Islet of Langerhans (tissue), 1 donor: ENCODE data around the gene SPATA31C2.
"Not testable (repeated sequence)": the region's sequence is repeated elsewhere in the genome, so short reads cannot be mapped to it uniquely, and the experiment has no call there.

Source experiments
- FAIRE-seq: peaks from one replicate; lab custom pipeline; 2011; peaks lifted over from hg19 to GRCh38; lab: Jason Lieb, UNC

Gene SPATA31C2

DNA sequence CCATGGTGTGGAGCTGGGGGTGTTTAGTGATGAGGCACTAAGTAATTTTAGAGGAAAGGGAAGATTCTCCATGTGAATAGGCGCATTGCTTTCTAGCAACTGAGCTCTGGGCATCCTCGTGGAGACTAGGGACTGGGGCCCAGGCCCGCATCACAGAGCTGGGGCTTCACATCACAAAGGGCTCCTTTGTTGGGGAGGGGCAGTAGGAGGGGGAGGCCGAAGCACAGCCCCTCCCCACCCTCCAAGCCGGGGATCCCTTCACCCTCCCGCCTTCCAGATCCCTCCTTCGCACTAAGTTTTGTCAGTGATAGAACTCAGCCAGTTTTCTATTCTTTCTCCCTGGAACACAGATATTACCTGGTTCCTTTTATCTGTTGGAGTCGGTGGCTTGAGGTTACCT is at the start of gene SPATA31C2:
Gene SPATA31C2, minus strand, starts transcription at position 101 of the 400 bp plus-strand sequence. Its CDS starts 29 bp downstream, at position 72.
- FAIRE-seq = not testable (repeated sequence)

DNA sequence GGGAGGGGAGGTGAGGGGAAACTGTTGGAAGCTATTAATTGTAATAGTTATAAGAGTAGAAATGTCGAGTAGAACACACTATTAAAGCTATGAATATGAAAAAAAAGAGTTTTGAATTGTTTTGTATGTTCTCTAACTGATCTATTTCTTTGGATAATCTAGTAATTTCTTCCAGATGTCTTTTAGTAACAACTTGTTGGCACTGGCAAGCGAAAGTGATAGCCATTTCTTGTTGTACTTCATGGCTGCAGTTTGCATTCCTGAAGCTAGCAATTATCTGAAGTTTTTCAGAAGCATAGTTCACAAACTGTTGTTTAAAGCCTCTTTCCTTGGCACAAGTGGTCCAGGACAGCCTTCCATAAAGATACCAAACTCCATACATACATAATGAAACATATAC is 49.4 kb upstream of the SPATA31C2 start:
- no peak for FAIRE-seq

- no peak for FAIRE-seq
Observed at GRCh38 chr9:88186495-88187110, 48.3 kb upstream of the SPATA31C2 start.

DNA sequence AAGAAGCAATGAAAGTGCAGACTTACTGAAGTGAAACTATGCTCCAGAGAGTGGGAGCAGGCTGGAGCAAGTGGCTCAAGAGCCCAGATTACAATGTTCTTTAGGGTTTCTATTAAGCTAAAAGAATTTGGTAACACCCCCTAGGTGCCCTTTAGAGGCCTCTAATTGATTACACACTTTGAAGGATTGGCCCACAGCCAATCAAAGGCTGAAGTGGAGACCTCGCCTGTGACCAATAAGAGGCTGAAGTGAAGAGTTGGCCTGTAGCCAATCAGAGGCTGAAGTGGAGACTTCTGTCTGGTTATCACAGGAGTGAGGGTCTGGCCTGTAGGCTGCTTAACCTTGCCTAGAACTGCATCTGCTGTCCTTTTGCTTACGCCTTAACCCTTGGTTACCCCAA is 46.7 kb upstream of the SPATA31C2 start:
- no peak for FAIRE-seq

GRCh38 chr9:88183798-88184495 is 45.7 kb upstream of the SPATA31C2 start:
- FAIRE-seq = no peak

- no peak for FAIRE-seq
Observed at GRCh38 chr9:88182501-88182900, 44.2 kb upstream of the SPATA31C2 start.

GRCh38 chr9:88180081-88180765 is 41.9 kb upstream of the SPATA31C2 start:
- FAIRE-seq = no peak

GRCh38 chr9:88179062-88179521 is 40.8 kb upstream of the SPATA31C2 start:
- FAIRE-seq = no peak

- no peak for FAIRE-seq
Observed at GRCh38 chr9:88178641-88179040, 40.4 kb upstream of the SPATA31C2 start.

DNA sequence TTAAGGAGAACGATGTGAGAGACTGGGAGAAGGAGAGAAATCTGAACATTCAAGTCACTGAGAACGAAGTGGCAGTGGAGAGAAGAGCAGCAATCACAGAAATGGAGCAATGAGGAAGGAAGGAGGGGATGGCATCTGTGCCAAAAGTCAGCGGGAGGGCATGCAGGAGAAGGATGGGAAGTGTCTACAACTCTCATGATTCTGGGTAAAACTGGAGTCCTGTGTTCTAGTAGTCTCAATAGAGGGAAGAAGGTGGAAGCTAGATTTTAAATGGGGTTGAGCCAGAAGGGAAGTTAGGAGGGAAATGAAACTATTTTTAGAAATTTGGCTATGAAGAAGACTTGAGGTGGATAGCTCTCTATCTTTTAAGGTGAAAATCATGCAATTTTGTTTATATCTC is 39.1 kb upstream of the SPATA31C2 start:
- no peak for FAIRE-seq

DNA sequence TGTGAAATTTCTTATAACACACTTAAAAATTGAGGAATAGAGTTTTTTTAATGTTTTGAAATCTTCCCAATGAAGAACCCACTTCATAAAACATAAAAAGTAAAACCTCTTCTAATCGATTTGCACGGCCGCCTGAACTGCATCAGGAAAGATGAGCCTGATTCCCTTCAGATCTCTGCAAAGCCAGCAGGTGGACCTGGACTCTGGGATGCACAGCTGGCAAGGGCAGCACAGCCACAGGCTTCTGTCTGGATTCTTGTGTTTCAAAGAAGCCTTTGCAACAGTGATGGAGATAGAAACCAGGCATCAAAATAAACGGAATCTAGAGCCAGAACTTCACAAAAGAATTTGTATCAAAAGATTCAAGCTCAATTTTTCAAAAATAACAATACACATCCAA is 36.0 kb upstream of the SPATA31C2 start:
- FAIRE-seq = no peak

DNA sequence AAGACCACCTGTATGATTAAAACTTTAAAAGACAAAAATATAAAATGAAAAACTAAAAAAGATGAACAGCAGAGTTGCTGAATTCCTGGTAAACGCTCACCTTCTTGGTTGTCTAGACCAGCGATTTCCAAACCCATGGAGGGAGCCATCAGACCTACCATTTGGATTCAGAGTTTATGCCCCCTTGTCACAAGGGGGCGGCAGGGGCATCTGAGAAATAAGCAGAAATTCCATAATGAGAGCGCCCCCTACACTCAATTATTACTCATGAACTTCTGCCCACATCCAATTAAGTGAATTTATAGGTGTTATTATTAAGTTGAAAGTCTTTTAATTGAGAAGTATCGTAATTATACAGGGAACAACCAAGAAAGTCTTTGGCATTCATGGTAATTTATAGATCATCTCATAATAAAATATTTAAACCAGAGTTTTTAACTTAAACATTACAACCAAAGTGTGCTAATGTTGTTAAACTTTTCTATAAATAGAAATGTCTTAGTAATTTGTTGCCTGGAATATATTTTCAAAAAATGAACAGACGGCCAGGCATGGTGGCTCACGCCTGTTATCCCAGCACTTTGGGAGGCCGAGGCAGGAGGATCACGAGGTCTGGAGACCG is 35.2 kb upstream of the SPATA31C2 start:
- FAIRE-seq = no peak

- no peak for FAIRE-seq
Observed at GRCh38 chr9:88169700-88170099, 31.4 kb upstream of the SPATA31C2 start.

GRCh38 chr9:88168564-88168963 is 30.3 kb upstream of the SPATA31C2 start:
- no peak for FAIRE-seq

- no peak for FAIRE-seq
Observed at GRCh38 chr9:88166660-88167059, 28.4 kb upstream of the SPATA31C2 start.

- FAIRE-seq = no peak
Observed at GRCh38 chr9:88164850-88165249, 26.6 kb upstream of the SPATA31C2 start.

- no peak for FAIRE-seq
Observed at GRCh38 chr9:88161144-88161543, 22.9 kb upstream of the SPATA31C2 start.

DNA sequence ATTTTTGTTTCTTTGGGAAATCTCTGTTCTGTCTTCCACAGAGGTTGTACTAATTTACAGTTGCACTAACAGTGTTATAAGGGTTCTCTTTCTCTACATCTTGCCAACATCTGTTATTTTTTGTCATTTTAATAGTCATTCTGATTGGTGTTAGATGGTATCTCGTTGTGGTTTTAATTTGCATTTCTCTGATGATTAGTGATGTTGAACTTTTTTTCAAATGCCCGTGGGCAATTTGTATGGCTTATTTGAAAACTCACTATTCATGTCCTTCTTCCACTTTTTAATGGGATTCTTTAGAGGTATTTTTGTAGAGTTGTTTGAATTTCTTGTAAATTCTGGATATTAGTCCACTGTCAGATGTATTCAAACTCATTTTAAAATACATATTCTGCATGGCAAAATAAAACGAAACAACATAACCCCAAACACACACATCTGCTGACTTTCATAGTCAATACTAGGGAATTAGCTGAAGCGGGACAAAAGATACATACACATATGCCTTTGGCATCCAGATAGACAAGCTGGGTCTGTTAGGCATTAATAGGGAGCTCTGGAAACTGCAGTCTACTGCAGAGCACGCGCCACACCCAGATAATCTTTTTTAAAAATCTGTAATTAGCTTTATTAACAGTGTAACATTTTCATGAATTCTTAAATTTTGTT is 5.8 kb upstream of the SPATA31C2 start:
- no peak for FAIRE-seq

- peak; percentile 53 for FAIRE-seq
Observed at GRCh38 chr9:88143179-88143578, 4.9 kb upstream of the SPATA31C2 start.

- not testable (repeated sequence) for FAIRE-seq
Observed at GRCh38 chr9:88133552-88133951, 4.7 kb downstream of the SPATA31C2 start.

- not testable (repeated sequence) for FAIRE-seq
Observed at GRCh38 chr9:88129556-88129955, 8.7 kb downstream of the SPATA31C2 start.

GRCh38 chr9:88127700-88128300 is 10.5 kb downstream of the SPATA31C2 start:
- FAIRE-seq = not testable (repeated sequence)
